Muscle of leg (tissue), 11 donors: Measurements from ENCODE around the gene NFYA. TPM values are rescaled to one million over a fixed set of nuclear protein-coding genes. Genes with fewer than 3 reads are reported as not detected.

ENCODE experiments used
- DNase-seq: peaks from one replicate; pipeline ENCODE4 v3.0.0; 2013
- H3K27ac ChIP-seq: one replicate; pipeline ENCODE4 v1.5.1; 2013; ENCODE audit warnings: mild to moderate bottlenecking, low read length, control low read depth
- H3K27me3 ChIP-seq: one replicate; pipeline ENCODE4 v1.6.1; 2013; ENCODE audit warnings: low read length; ENCODE audit not compliant: control insufficient read depth, insufficient read depth
- H3K36me3 ChIP-seq: one replicate; pipeline ENCODE4 v1.6.1; 2013; ENCODE audit warnings: low read length; ENCODE audit not compliant: control insufficient read depth, insufficient read depth
- H3K4me1 ChIP-seq: one replicate; pipeline ENCODE4 v1.6.1; 2013; ENCODE audit warnings: low read length; ENCODE audit not compliant: control insufficient read depth, insufficient read depth
- H3K4me3 ChIP-seq: one replicate; pipeline ENCODE4 v1.5.1; 2013; ENCODE audit warnings: low read length, control low read depth
- H3K9me3 ChIP-seq: replicated peaks from 2 replicates; pipeline ENCODE4 v1.6.1; 2013; ENCODE audit warnings: low read depth, low read length; ENCODE audit not compliant: control insufficient read depth
- WGBS: methylation state at CpG from one replicate; pipeline ENCODE4 v1.1.5; 2013; ENCODE audit warnings: missing lambda C conversion rate; ENCODE audit not compliant: insufficient coverage; 5-methylcytosine and 5-hydroxymethylcytosine counted together
- polyA plus RNA-seq, 8 donors: library from polyadenylated mRNA; unstranded; fragments of 120-200 nt; gene quantifications; one replicate each; pipeline versions ENCODE4 v1.2.1 to v1.2.3, GENCODE V29; 2013; ENCODE audit warnings: inconsistent platforms in 1 of 8, low replicate concordance in 1 of 8; ENCODE audit not compliant: insufficient read length in 8 of 8, insufficient read depth in 1 of 8
- total RNA-seq: library from RNA; stranded (reverse); fragments of 120-200 nt; gene quantifications from one replicate; pipeline ENCODE4 v1.2.4, GENCODE V29; 2013

NFYA gene
- total and polyA plus RNA-seq, 9 donors = 14.4 to 35.2 (median 27.2) TPM

DNA sequence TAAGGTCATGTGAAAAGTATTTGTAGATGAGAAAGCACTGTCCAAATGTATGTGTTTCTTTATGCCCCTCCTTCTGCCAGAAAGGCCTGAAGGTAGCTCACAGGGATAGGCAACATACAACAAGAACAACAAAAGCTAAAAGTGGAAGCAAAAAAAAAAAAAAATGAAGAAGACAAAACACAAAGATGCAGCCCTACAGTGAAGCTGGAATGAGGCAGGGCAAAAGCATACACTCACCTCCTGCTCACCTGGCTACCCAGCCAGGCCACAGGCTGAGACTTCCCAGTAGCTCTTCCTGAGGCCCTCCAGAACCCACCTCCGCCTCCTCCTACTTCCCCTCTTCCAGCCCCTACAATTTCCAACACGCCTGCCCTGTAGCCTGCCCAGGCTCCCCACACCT lies 36.2 kb upstream of the NFYA start:
- WGBS = 61% methylated on average over 2 of the region's 2 CpGs
- DNase-seq = no peak
- Histone ChIP-seq H3K4me1 (peaks cover 20% of the 10 kb centered on the region), H3K27me3 (no peaks in the 10 kb centered on the region), H3K9me3 (no peaks in the 10 kb centered on the region), H3K4me3 (no peak overlapping the region), H3K27ac (no peak overlapping the region), H3K36me3 (no peaks in the 10 kb centered on the region)

DNA sequence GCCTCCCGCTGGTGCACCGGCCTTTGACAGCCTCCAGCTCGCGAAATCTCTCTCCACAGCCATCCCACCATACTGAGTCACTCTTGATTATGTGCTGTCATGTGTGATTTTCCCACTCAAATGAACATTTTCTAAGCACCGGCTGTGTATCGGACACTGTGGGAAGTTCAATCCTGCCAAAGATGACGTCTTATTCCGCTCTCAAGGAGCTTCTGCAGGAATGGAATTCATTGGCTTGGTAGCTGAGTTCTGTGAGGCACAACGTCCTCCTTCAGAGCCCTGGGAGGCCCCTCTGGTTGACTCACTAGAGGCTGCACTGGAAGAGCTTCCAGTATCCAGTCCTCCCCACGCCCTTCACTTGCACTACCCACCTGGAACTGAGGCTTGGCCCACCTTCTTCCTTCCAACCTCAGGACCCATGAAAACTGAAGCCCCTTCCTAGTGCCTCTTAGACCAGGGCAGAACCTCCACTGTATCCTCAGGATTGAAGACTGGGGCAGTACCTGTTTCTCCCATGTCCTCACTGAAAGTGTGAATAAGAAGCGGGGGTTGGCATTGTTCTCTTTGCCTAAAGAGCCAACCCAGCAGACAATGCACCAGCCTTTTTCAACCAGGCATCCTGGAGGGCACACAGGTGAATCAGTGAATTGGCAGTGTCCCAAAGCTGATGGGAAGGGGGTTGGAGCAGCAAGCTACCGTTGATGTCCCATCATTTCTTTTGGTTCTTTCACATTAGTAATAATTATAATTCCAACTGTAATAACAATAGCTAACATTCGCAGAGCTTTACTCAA lies 35.5 kb upstream of the NFYA start:
- H3K27me3 ChIP-seq = no peaks in the 10 kb centered on the region
- no peaks in the 10 kb centered on the region for H3K9me3 ChIP-seq
- 64% methylated on average over 3 of the region's 13 CpGs for WGBS
- no peak overlapping the region for H3K4me3 ChIP-seq
- DNase-seq = no peak
- no peaks in the 10 kb centered on the region for H3K36me3 ChIP-seq
- H3K27ac ChIP-seq = no peak overlapping the region
- peaks cover 20% of the 10 kb centered on the region for H3K4me1 ChIP-seq

DNA sequence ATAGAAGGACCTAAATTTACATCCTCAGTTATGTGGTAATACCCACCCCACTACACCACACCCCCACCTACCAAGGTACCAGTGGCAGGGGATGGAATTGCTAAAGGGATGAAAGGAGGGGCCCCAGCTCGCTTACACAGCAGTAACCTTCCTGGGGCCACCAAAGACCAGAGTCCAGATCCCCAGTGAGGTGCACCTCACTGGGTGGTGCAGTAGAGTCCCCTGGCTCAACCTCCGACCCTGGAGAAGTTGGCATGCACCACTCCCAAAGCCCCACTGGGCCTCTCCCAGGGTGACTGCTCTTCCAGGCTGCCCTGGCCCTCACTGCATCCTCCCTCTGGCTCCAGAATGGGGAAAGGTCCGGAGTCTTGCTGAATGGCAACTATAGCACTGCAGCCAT lies 34.6 kb upstream of the NFYA start:
- no peak for DNase-seq
- Histone ChIP-seq H3K9me3 (no peaks in the 10 kb centered on the region), H3K27me3 (no peaks in the 10 kb centered on the region), H3K36me3 (no peaks in the 10 kb centered on the region), H3K4me3 (no peak overlapping the region), H3K27ac (no peak overlapping the region), H3K4me1 (peaks cover 20% of the 10 kb centered on the region)
- 90% methylated on average over 2 of the region's 3 CpGs for WGBS

DNA sequence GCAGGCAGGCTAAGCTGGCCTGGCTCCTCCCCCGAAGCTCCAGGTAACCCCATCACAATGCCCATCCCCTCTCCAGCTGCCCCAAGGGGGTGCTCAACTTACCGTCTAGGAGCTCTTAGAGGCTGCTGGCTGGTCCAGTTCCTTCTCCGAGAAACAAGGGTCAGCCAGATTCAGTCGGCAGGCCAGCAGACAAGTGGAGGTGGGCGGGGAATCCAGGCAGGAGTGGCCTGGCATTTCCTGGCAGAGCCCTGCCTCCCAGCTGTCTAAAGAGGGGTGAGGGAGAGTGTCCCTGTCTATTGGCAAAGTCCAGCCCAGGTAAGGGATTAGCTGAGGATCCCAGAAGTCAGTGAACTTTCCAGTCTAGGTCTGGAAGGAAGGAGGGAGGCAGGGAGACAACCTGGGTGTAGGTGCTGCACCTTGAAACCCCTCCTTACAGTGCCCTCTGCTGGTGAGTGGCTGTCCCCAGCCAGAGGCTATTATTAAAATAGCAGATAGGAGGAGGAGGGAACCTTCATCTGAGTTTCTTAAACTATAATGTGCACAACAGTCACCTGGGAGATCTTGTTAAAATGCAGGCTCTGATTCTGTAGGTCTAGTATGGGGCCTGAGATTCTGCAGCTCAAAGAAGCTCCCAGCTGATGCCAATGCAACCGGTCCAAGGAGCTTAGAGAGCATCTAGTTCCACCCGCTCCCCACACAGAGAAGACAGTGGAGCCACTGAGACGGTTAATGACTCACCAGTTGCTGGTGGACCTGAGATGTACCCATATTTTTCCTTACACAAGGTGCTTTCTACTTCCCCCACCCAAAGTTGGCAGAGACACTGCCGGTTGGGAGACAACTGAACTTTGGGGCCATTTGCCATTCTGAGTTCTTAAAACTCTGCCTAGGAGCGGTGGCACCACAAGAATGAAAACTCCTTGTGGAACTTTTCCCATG lies 33.4 kb upstream of the NFYA start, which contains the start of gene UNC5CL:
Gene UNC5CL, minus strand, starts transcription at position 162 of the 939 bp plus-strand sequence. CDS start 4,147 bp downstream, outside the sequence.
- Histone ChIP-seq H3K27me3 (no peaks in the 10 kb centered on the region), H3K9me3 (no peaks in the 10 kb centered on the region), H3K36me3 (no peaks in the 10 kb centered on the region), H3K27ac (no peak within 1 kb of the TSS), H3K4me1 (peaks cover 27% of the 10 kb centered on the region), H3K4me3 (no peak within 1 kb of the TSS)
- WGBS = 55% methylated on average over 7 of the region's 10 CpGs
- no peak for DNase-seq

DNA sequence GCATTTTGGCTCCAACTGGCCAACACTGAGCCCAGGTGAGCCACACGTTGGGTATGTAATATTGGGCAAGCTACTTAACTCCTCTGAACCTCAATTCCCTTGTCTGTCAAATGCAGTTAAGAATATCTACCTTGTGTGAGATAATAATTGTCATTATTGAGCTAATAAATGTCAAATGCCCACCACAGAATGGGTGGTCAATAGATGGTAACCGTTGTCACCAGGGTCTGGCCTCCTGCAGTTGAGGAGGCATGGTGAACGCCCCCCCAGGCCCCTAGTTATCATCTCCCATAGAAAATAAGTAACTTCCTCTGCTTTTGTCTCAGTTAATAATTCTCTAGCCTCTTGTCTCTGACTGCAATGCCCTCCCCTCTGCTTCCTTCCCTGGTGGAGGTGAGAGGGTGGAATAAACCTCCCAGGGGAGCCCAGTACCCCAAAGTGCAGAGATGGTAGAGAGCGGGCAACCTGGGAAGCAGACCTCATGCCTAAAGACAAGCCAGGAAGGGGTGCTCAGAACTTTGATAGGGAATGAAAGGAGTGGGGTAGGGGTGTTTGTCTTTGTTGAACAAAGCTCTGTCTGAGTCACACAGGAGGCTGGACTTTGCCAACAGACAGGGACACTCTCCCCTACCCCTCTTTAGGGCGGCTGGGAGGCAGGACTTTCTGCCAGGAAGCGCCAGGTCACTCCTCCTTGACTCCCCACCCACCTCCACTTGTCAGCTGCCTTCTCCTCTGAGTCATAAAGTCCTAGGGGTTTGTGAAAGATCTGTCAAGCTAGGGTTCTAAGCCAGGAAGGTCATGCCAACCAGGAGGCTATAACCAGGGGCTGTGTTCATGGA lies 32.5 kb upstream of the NFYA start:
- Histone ChIP-seq H3K4me1 (peaks cover 30% of the 10 kb centered on the region), H3K27me3 (no peaks in the 10 kb centered on the region), H3K4me3 (no peak overlapping the region), H3K9me3 (no peaks in the 10 kb centered on the region), H3K36me3 (no peaks in the 10 kb centered on the region), H3K27ac (no peak overlapping the region)
- WGBS = 76% methylated on average over 2 of the region's 6 CpGs
- DNase-seq = no peak

DNA sequence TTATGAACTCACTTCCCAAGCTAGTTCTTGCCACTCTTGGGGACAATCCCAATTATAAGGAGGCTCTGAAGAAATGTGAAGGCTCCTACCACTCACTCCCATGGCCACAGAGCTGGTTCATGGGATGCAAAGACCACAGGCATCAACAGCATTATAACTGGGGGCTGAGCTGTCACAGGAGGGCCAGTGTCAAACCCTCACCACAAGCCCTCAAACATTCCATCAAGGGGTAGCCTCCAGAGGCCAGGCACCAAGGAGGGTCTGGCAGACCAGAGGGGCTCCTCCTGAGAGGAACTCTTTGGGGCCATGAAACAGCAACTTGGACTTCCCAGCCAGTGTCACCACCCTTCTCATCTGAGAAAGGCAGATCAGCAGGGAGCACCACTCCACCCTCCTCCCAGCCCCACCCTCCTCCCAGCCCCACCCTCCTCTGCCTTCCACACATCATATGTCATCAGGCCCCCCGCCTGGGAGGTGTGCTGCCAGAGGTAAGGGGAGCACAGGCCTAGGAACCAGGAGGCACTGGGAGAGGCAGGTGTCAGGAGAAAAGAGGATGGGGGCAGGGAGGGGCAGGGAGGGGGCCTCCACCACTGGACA lies 31.7 kb upstream of the NFYA start:
- no CpG with 5 or more reads among the region's 1 CpG for WGBS
- Histone ChIP-seq H3K4me1 (peaks cover 38% of the 10 kb centered on the region), H3K4me3 (no peak overlapping the region), H3K27ac (no peak overlapping the region), H3K36me3 (no peaks in the 10 kb centered on the region), H3K27me3 (no peaks in the 10 kb centered on the region), H3K9me3 (no peaks in the 10 kb centered on the region)
- no peak for DNase-seq

DNA sequence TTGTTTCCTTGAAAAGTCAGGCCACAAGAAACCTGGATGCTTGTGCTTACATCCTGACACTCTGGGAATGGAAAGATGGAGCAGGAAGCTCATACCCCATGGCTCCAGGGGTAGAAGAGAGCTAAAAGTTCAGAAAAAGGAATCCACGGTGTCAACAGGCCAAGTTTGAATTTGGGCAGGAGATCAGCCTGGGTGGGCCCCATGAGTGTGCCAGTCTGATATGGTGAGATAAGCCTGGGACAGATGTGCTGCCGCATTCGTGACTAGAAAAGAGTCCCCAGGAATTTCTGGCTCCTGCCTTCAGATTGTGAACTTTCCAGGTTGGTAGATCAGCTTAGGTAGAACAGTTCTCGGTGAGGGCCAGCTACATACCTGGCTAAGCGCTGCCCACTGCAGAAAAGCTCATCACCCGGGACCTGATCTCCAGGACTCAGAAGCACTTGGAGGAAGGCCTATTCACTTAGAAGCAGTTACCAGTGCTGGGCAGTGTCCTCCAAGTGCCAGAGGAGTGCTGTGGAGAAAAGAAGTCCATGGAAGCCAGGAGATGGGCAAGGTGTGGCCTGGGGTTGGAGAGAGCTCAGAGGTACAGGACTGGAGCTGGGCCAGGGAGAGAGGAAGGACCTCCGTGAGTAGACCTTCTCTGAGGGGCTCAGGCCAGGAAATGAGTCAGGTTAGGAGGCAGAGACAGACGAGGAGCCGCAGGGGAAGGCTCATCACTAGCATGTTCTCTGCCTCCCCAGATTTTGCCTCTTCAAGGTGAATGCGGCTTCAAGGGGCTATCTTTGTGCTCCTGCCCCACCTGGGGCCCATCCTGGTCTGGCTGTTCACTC lies 30.3 kb upstream of the NFYA start, which contains the start of gene TSPO2:
Gene TSPO2, plus strand, starts transcription at position 242 of the 830 bp plus-strand sequence. Its CDS starts 519 bp downstream, at position 761.
- WGBS = 88% methylated on average over 9 of the region's 10 CpGs
- no peaks in the 10 kb centered on the region for H3K27me3 ChIP-seq
- no peaks in the 10 kb centered on the region for H3K36me3 ChIP-seq
- H3K27ac ChIP-seq = no peak within 1 kb of the TSS
- no peak within 1 kb of the TSS for H3K4me3 ChIP-seq
- H3K9me3 ChIP-seq = no peaks in the 10 kb centered on the region
- no peak for DNase-seq
- peaks cover 43% of the 10 kb centered on the region for H3K4me1 ChIP-seq

DNA sequence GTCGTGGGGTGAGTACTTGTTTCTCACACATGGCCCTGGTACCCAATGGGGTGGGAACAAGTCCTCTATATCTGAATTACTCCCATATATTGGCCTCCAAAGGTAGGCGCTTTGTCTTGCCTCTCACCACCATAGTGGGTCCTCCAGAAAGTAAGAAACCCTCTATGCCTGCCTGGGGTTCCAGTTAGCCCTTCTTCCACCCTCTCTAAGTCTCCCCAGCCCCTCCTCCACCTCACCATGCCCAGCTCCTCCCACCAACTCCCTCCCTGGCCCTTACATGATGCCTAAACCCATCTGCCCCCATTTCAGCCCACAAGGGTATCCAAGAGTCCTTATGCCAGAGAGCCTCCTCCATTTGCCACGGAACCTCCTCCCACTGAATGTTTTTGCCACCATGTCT lies 29.6 kb upstream of the NFYA start:
- Histone ChIP-seq H3K36me3 (no peaks in the 10 kb centered on the region), H3K27ac (no peak overlapping the region), H3K4me3 (no peak overlapping the region), H3K27me3 (no peaks in the 10 kb centered on the region), H3K4me1 (peaks cover 50% of the 10 kb centered on the region), H3K9me3 (no peaks in the 10 kb centered on the region)
- 77% methylated on average over 2 of the region's 3 CpGs for WGBS
- DNase-seq = no peak

DNA sequence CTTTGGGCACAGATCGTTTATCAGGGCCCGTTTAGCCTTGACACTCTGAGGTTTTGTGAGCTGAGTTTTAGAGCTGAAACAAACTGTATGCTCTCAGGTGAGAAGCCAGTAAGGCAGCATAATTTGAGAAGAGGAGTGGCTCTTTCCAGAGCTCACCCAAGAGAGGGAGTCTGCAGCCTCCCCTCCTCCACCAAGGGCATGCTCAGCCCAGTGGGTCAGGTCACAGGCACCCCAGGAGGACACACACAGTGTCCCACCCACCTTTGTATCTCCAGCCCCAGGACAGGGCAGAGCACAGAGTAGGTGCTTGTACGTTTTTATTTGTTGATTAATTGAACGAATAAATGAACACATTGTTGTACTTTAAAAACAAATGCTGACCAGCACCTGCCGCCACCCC lies 27.1 kb upstream of the NFYA start:
- WGBS = 35% methylated on average over 2 of the region's 5 CpGs
- Histone ChIP-seq H3K4me1 (peaks cover 61% of the 10 kb centered on the region), H3K4me3 (no peak overlapping the region), H3K36me3 (no peaks in the 10 kb centered on the region), H3K9me3 (no peaks in the 10 kb centered on the region), H3K27ac (no peak overlapping the region), H3K27me3 (no peaks in the 10 kb centered on the region)
- DNase-seq = no peak
